ENCODE measurements around the gene BRME1.
"Not testable (repeated sequence)": the region's sequence is repeated elsewhere in the genome, so short reads cannot be mapped to it uniquely, and the experiment has no call there.

BRME1 gene

GRCh38 chr19:13866463-13867046 is 39.4 kb downstream of the BRME1 start:
- no peak for DNase-seq (ENCODE audit: low read depth in 2 of 2)

GRCh38 chr19:13865571-13866462 is 40.1 kb downstream of the BRME1 start:
- DNase-seq (ENCODE audit: low read depth in 2 of 2), result no peak

- DNase-seq (ENCODE audit: low read depth in 2 of 2), result no peak
These were observed 41.0 kb downstream of the BRME1 start for GRCh38 chr19:13864667-13865570.

DNA sequence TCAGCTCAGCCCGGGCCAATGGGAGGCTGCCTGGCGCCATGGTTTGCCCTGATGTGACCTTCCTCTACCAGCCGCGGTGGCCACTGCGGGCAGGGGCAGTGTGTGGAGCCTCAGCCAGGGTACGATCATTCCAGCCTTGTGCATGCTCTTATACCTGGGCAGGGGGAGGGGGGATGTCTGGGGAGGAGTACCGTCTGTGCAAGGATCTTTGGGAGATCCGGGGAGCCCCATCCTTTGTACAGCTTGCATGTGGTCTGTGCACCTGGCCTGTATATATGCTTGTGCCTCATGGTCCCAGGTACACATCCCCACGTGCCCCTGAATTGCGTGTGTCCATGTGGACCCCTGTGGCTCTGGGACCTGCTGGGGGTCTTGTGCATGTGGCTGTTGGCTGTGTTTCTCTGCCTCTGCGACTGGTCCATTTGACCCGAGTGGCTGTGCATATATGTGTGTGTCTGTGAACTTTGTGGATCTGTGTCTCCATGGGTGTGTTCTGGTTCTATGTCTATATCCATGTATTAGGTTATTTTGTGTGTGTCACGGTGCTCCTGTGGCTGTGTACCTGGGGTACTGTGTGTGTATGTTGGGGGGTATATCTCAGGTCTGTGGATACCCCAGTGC is 41.8 kb downstream of the BRME1 start:
- no peak for DNase-seq (ENCODE audit: low read depth in 2 of 2)

DNA sequence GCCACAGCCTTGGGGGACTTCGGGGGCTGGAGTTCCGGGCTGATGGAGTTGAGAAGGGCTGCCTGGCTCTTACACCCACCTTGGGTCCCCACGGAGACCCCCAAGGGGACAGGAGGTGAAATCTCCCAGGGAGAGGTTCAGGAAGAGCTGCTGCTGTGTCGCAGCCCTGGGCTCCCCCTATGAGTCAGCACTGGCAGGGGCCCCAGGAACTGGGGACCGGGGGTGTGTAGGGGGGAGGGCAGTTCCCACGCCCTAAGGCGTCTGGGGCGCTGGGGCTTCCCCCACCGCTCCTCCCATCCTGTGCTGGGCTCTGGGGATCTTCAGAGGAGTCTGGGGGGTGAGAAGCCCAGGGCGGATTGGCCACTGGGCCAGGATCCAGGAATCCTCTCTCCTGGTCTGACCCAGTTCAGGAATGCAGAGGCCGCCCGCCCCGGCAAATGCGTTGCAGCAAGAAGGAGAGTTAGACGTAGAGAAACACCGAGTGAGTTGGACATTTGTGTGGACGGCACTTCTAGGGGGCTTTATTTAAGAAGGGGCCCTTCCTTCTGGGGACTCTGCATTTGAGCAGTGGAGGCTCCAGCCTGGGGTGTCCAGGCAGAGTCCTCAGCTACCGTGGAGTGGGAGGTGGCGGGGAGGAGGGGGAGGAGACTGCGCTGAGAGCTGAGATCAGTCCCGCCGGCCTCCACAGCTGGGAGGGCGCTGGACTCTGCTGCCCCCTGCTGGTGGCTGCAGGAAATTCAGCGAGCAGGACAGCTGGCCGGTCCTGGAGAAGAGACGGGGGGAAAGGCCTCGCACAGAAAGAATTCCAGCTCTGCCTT is 44.0 kb downstream of the BRME1 start:
- DNase-seq (ENCODE audit: low read depth in 2 of 2), result peak; percentile 67 to 83

DNA sequence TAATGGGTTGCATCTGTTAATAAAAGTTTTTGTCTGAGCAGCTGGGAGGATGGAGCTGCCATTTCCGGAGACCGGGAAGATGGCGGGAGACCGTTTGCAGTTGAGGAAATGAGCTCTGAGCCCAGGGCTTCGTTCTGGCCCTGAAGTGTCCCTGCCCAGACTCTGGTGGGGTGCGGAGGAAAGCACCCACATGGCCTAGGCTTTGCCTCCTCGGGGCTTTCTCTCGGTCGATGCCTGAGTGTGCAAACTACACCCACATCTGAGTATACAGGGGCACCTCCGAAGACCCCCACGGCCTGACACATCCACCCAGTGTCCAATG is 44.6 kb downstream of the BRME1 start:
- no peak for DNase-seq (ENCODE audit: low read depth in 2 of 2)

DNA sequence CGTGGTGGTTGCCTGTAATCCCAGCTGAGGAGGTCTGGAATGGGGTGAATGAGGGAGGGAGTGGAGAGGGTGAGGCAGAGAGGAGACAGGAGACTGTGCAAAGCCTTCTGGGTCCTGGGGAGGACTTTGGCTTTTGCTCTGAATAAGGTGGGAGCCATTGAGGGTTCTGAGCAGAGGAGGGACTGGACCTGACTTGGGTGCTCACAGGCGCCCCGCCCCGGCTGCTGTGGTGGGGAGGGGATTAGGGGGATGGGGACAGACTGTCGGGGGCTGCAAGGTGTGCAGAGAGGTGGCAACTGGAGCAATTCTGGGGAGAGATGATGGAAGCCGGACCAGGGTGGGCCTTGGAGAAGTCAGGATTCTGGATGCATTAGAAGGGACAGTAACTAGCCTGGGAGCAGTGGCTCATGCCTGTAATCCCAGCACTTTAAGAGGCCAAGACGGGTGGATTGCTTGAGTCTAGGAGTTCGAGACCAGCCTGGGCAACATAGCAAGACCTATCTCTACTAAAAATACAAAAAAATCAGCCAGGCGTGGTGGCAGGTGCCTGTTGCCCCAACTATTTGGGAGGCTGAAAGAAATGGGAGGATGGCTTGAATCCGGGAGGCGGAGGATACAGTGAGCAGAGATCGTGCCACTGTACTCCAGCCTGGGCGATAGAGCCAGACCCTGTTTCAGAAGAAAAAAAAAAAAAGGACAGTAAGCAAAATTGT is 45.1 kb downstream of the BRME1 start:
- no peak for DNase-seq (ENCODE audit: low read depth in 2 of 2)

DNA sequence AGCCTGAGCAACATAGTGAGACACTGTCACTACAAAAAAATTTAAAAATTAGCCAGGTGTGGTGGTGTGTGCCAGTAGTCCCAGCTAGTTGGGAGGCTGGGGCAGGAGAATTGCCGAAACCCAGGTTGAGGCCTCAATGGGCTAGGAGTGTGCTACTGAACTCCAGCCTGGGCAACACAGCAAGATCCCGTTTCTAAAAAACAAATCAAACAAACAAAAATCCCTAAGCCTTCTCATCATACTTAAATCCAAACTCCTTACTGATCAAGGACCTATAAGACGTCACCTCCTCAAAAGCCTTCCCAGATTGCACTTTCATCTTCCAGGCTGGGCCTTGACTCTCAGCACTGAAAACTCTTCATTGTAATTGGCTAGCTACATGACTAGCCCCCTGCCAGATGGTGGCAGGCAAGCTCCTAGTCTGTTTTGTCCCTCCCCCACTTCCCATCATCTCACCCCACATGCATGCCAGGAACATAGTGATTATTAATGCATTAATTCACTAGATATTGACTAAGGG is 46.5 kb downstream of the BRME1 start:
- no peak for DNase-seq (ENCODE audit: low read depth in 2 of 2)

DNA sequence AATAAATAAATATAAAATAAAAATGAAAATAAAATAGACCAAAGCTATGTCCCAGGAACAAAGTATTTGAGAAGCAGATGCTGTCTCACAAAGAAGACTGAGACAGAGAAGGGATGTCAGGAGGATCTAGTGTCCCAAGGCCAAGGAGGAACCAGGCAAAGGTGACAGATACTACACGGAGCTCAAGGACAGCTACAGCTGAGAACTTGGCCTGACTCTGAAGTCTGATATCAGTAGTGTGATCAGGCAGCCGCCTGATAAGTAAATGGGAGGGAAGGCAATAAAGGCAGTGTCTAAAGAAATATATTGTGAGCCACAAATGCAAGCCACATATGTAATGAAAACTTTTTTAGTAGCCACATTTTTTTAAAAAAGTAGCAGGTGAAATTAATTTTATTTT is 49.4 kb downstream of the BRME1 start:
- no peak for DNase-seq (ENCODE audit: low read depth in 2 of 2)

DNA sequence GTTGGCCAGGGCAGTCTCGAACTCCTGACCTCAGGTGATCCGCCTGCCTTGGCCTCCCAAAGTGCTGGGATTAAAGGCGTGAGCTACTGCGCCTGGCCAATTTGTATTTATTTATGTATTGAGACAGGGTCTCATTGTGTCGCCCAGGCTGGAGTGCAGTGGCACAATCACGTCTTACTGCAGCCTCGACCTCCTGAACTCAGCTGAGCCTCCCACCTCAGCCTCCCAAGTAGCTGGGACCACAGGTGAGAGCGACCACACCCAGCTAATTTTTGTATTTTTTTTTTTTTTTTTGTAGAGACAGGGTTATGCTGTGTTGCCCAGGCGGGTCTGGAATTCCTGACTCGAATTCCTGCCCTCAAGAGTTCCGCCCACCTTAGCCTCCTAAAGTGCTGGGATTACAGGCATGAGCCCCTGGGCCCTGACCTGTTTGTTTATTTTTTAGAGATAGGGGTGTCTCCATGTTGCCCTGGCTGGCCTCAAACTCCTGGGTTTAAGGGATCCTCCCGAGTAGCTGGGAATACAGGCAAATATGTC is 53.7 kb downstream of the BRME1 start:
- not testable (repeated sequence) for DNase-seq (ENCODE audit: low read depth in 2 of 2)

DNA sequence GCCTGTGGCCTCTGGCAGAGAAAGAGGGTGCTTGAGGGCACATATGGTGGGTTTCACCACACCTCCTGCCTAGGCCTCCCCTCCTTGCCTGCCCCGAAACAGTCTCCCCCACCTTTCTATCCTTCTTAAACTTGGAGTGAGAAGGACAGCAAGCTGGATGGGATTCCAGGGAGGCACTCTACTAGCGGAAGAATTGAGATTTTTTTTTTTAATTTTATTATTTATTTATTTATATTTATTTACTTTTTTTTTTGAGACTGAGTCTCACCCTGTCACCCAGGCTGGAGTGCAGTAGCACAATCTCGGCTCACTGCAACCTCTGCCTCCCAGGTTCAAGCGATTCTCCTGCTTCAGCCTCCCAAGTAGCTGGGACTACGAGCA is 54.2 kb downstream of the BRME1 start:
- DNase-seq (ENCODE audit: low read depth in 2 of 2), result not testable (repeated sequence)

DNA sequence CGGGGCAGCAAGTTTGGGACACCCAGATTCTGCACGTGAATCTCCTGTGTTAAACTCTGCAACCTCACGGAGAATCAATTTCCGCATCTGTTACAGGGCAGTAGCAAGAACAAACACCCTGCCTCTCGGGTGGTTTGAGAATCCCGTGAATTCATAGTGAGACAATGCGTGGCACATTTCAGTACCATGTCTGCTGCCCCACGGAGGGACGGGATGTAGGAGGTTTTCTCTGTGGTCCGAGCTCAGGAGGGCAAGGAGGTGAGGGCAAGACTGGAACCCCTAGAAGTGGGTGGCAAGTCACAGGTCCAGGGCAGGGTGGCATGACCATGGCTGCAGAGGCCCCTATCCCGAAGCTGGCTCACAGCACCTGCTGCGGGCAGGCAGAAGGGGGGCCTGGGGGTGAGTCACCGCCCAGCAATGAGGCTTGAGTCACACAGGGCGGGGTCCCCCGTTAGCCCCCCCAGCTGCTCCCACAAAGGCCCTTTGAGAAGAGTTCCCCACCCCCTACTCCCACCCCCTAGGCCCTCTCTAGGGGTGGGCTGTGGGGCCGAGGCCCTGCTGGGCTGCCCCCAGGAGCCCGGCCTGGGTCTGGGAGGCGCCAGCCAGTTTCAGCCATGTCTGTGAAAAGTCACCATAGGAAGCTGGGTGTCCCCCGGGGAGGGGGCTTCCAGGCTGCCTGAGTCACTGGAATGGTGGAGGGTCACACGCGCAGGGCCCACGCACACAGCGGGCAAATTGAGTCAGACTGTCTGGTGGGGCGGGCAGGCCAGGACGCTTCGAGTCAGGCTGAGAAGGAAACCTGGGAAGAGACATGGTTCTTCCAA is 54.8 kb downstream of the BRME1 start:
- DNase-seq (ENCODE audit: low read depth in 2 of 2), result peak in 1 of 2 donors; percentile 53

- DNase-seq (ENCODE audit: low read depth in 2 of 2), result no peak
These were observed 55.7 kb downstream of the BRME1 start for GRCh38 chr19:13849991-13850909.

GRCh38 chr19:13848798-13849676 is 56.9 kb downstream of the BRME1 start:
- DNase-seq (ENCODE audit: low read depth in 2 of 2), result no peak

- no peak for DNase-seq (ENCODE audit: low read depth in 2 of 2)
These were observed 57.6 kb downstream of the BRME1 start for GRCh38 chr19:13848340-13848677.

DNA sequence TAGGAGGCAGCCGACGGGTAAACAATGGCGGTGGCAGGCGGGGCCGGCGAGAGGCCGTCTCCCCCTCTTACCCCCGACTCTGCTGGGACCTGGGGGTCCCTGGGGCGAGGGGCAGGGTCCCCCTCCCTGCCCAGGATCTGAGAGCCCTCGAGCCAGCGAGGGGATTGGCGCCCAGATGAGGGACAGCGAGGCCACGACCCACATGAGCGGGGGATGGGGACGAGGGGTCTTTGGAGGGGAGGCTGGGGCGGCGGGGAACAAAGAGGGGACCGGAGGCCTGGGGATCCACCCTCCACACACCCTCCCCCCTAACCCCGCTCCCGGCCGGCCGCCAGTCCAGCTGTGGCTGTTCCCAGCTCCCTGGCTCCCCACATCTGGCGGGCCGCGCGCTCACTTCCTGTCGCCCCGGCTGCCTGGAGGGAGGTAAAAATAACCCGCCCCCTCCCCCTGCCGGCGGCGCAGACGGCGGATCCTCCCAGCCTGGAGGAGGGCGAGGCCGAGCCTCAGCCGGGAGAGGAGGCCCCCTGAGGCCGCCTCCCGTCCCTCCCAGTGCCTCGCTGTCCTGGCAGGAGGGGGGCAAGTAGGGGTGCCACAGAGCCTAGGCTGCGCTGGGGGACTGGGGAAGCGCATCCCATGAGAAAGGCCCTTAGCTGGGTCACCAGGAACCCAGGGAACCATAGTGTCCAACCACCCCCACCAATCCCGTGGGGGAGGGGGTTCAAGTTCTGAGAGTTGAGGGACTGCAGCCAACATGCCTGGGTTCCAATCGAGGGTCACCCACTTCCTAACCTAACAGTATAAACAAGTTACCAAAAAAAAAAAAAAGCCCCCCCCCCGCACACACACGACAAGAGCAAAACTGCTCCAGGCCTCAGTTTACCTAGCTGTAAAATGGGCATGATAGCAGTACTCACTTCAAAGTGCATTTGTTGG is 58.2 kb downstream of the BRME1 start:
- DNase-seq (ENCODE audit: low read depth in 2 of 2), result peak in 1 of 2 donors; percentile 72
